AG10803 (cell line): ENCODE measurements around the gene CCT8.

Source experiments
- DNase-seq: peaks from one replicate; pipeline ENCODE4 v3.0.0; 2010; ENCODE audit warnings: low read depth
- H3K4me3 ChIP-seq: 2 replicates; pipeline ENCODE4 v1.5.1; 2011; ENCODE audit warnings: mild to moderate bottlenecking, low read length, control low read depth
- TF ChIP-seq, protein P1 (sequence below): conservative IDR thresholded peaks from 2 replicates; pipeline ENCODE4 v1.5.1; 2011; ENCODE audit warnings: mild to moderate bottlenecking, low read length, control low read depth, inconsistent platforms

CCT8 gene

GRCh38 chr21:29033871-29034270 is 39.6 kb downstream of the CCT8 start:
- no peak overlapping the region for H3K4me3 ChIP-seq
- no peak for DNase-seq
- TF ChIP-seq, protein P1, sequence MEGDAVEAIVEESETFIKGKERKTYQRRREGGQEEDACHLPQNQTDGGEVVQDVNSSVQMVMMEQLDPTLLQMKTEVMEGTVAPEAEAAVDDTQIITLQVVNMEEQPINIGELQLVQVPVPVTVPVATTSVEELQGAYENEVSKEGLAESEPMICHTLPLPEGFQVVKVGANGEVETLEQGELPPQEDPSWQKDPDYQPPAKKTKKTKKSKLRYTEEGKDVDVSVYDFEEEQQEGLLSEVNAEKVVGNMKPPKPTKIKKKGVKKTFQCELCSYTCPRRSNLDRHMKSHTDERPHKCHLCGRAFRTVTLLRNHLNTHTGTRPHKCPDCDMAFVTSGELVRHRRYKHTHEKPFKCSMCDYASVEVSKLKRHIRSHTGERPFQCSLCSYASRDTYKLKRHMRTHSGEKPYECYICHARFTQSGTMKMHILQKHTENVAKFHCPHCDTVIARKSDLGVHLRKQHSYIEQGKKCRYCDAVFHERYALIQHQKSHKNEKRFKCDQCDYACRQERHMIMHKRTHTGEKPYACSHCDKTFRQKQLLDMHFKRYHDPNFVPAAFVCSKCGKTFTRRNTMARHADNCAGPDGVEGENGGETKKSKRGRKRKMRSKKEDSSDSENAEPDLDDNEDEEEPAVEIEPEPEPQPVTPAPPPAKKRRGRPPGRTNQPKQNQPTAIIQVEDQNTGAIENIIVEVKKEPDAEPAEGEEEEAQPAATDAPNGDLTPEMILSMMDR = no peak

- H3K4me3 ChIP-seq = no peak overlapping the region
- no peak for DNase-seq
Observed at GRCh38 chr21:29033301-29033700, 40.1 kb downstream of the CCT8 start.

DNA sequence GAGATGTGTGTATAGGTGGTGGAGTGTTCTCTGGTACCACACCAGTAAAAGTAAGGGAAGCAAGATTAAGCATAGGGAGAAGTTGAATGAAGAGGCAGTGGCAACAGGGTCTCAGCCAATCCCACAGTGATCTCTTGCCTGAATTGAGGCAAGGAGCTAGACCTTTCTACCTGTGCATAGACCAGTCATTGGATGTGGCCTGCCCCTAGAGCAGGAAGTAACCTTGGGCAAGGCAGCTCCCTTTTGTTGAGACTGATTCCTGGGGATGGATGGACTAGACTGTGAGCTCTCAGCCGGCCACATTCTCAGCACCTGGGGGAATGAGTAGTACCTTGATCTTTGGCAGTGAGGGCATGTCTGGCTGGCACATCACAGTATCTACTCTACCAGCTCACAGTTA is 42.5 kb downstream of the CCT8 start:
- TF ChIP-seq, protein P1 = no peak

More at GRCh38 chr21:29033301-29033700, 40.1 kb downstream of the CCT8 start:
- TF ChIP-seq, protein P1 = no peak

GRCh38 chr21:29029524-29029923 is 43.9 kb downstream of the CCT8 start:
- no peak for DNase-seq
- TF ChIP-seq, protein P1 = no peak
- no peak overlapping the region for H3K4me3 ChIP-seq

More for the DNA sequence above, 42.5 kb downstream of the CCT8 start:
- H3K4me3 ChIP-seq = no peak overlapping the region
- DNase-seq = no peak

- TF ChIP-seq, protein P1 = no peak
- H3K4me3 ChIP-seq = peak overlapping the region; percentile 98
- DNase-seq = peak; percentile 12
Observed at GRCh38 chr21:29025328-29025713, 48.1 kb downstream of the CCT8 start.

DNA sequence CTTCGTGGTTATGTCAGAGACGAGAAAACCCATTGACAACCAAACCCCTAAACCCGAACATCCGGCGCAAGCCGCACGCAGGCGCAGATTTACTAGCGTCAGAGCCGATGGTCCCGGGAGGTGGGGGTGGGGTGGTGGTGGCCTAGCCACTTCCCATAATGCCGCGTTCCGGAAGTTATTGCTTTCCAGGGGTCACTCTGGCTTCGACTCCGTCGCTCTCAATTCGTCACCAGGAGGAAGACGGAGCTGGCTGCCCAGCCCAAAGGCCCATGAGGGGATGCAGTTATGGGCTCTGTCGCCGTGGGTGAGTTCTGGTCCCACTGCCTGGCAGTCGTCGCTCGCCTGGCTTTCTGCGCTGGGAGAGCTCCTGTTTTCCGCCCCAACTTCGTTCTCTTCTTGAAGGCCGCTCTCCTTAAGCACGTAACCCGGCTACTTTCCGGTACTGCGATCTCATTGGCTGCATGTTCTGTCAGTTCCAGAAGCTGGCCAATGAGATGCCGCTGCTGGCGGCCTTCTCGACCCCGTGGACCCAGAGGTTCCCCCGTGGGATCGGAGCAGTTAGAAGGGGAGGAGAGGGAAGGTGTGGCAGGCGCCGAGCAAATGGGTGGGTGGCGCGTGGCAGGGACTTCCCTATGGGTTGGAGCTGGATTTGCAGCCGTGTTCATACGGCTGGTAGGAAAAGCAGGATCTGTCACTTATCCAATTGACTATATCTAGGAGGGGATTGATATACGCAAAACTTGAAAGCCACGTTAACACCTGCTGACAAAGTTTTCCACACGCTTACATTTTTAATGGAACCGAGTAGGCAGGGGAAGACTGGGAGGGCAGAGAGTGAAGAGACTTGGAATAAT is 48.7 kb downstream of the CCT8 start, which contains the start of gene USP16:
Gene USP16, plus strand, starts transcription at position 195 of the 854 bp plus-strand sequence. CDS start 3,246 bp downstream, outside the sequence.
- TF ChIP-seq, protein P1 = peak; percentile 24
- DNase-seq = peak; percentile 100
- peak within 1 kb of the TSS; percentile 98 for H3K4me3 ChIP-seq

- TF ChIP-seq, protein P1 = no peak
- H3K4me3 ChIP-seq = no peak overlapping the region
- DNase-seq = no peak
Observed at GRCh38 chr21:29022166-29022565, 51.3 kb downstream of the CCT8 start.
